ENCODE measurements around the gene ZDHHC14.

DNA sequence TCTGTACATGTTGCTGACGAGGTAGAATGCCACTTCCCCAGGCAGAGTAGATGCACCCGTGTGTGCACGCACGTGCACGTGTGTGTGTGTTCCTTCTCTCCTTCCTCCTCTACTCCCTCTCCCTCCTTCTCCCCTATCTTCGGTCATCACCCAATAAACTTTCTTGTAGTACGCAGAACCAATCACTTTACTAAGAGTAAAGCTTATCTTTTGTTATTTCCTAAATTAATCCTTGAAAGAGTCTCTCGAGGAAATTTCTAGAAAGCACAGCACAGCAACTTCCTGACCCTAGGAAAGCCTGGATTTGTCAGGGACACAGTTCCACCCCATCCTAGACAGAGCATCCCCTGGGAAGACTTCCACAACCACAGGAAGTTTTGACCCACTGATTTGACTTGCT lies 166.1 kb downstream of the ZDHHC14 start:
- TF ChIP-seq, protein P1, sequence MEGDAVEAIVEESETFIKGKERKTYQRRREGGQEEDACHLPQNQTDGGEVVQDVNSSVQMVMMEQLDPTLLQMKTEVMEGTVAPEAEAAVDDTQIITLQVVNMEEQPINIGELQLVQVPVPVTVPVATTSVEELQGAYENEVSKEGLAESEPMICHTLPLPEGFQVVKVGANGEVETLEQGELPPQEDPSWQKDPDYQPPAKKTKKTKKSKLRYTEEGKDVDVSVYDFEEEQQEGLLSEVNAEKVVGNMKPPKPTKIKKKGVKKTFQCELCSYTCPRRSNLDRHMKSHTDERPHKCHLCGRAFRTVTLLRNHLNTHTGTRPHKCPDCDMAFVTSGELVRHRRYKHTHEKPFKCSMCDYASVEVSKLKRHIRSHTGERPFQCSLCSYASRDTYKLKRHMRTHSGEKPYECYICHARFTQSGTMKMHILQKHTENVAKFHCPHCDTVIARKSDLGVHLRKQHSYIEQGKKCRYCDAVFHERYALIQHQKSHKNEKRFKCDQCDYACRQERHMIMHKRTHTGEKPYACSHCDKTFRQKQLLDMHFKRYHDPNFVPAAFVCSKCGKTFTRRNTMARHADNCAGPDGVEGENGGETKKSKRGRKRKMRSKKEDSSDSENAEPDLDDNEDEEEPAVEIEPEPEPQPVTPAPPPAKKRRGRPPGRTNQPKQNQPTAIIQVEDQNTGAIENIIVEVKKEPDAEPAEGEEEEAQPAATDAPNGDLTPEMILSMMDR (IDR thresholded peaks at IDR 0.05; ENCODE audit: low read depth, low read length, poor library complexity, severe bottlenecking): no peak
- no peak for TF ChIP-seq EZH2phosphoT487 (IDR thresholded peaks at IDR 0.05; ENCODE audit: borderline replicate concordance, low read length)
